HCT116 (cell line): ENCODE measurements around the gene ARHGAP1. TPM values are rescaled to one million over a fixed set of nuclear protein-coding genes. Genes with fewer than 3 reads are reported as not detected.

Source experiments
- ATAC-seq: fragments of 200-7000 bp; cut with Tn5 transposase; 2 replicates; pipeline ENCODE4 v1.9.1; 2020; ENCODE audit warnings: mild to moderate bottlenecking, moderate library complexity
- BruUV-seq: library from RNA; stranded (reverse); fragments of 400-500 nt; replicated peaks from 2 replicates; lab custom pipeline; 2021; lab: Mats Ljungman, UMichigan
- CTCF ChIA-PET: fragments of 300-600 bp; sonication (Branson Sonifier 250); formaldehyde crosslinking; loops from one replicate; lab custom pipeline; 2021; ENCODE audit warnings: antibody characterized with exemption; lab: Charles Lee
- POLR2A ChIA-PET: fragments of 300-600, 350-600 bp; sonication (Branson Sonifier 250); formaldehyde crosslinking; loops from one replicate; lab custom pipeline; 2021; ENCODE audit warnings: antibody characterized with exemption; lab: Charles Lee
- RAD21 ChIA-PET, 2 experiments: fragments of 300-600 bp; sonication (Branson Sonifier 250); formaldehyde crosslinking; loops; one replicate each; lab custom pipeline; 2023; ENCODE audit warnings: low total read pairs in 2 of 2; ENCODE audit not compliant: uncharacterized antibody in 2 of 2, unreplicated experiment in 2 of 2, low non-redundant PET in 1 of 2; lab: Charles Lee
- DNase-seq: peaks from one replicate; pipeline ENCODE4 v3.0.0-alpha.2; 2010; ENCODE audit warnings: low read depth, low spot score
- H2AFZ ChIP-seq: fragments of 200-600 bp; shearing (Covaris generic), sonication (generic); 2 replicates; pipeline ENCODE4 v1.6.1; 2017; ENCODE audit warnings: low read depth, mixed run types, mixed read lengths, antibody characterized with exemption, low read length; ENCODE audit not compliant: poor library complexity, severe bottlenecking
- H3K27ac ChIP-seq: 2 replicates; pipeline ENCODE4 v1.5.1; 2012; ENCODE audit warnings: low read depth, low read length
- H3K27me3 ChIP-seq: fragments of 200-600 bp; sonication (generic); 2 replicates; pipeline ENCODE4 v1.6.1; 2016; ENCODE audit warnings: mixed run types, low read length, mixed read lengths; ENCODE audit not compliant: insufficient read depth
- H3K36me3 ChIP-seq, 2 experiments: fragments of 200-500 bp in 1 of 2; fragments of 200-600 bp in 1 of 2; sonication (Bioruptor generic) in 1 of 2; sonication (generic) in 1 of 2; 2 replicates each; pipeline versions ENCODE4 v1.5.1 to v1.6.1; 2014 to 2016; ENCODE audit warnings: low read length in 2 of 2, inconsistent platforms in 1 of 2, mixed read lengths in 1 of 2, mixed run types in 1 of 2; ENCODE audit not compliant: insufficient read depth in 2 of 2, control insufficient read depth in 1 of 2
- H3K4me1 ChIP-seq, 2 experiments: fragments of 200-600 bp in 1 of 2; sonication (generic) in 1 of 2; 2 replicates each; pipeline versions ENCODE4 v1.5.1 to v1.6.1; 2012 to 2017; ENCODE audit warnings: low read length in 2 of 2, inconsistent platforms in 1 of 2, mild to moderate bottlenecking in 1 of 2, mixed read lengths in 1 of 2, mixed run types in 1 of 2, moderate library complexity in 1 of 2; ENCODE audit not compliant: insufficient read depth in 2 of 2, control insufficient read depth in 1 of 2
- H3K4me2 ChIP-seq: fragments of 200-600 bp; sonication (generic); 2 replicates; pipeline ENCODE4 v1.6.1; 2017; ENCODE audit warnings: mixed run types, low read length, mixed read lengths
- H3K4me3 ChIP-seq, 2 experiments: fragments of 200-600 bp in 1 of 2; sonication (generic) in 1 of 2; replicated peaks in 1 of 2; 2 replicates each; pipeline ENCODE4 v1.5.1; 2011 to 2016; ENCODE audit warnings: low read length in 2 of 2, control low read depth in 1 of 2, low read depth in 1 of 2, mild to moderate bottlenecking in 1 of 2, mixed read lengths in 1 of 2, mixed run types in 1 of 2
- H3K79me2 ChIP-seq: fragments of 200-600 bp; sonication (generic); 2 replicates; pipeline ENCODE4 v1.6.1; 2017; ENCODE audit warnings: mild to moderate bottlenecking, mixed run types, low read length, moderate library complexity, mixed read lengths; ENCODE audit not compliant: insufficient read depth
- H3K9ac ChIP-seq: fragments of 200-600 bp; sonication (generic); 2 replicates; pipeline ENCODE4 v1.6.1; 2016; ENCODE audit warnings: low read length, mixed read lengths
- H3K9me2 ChIP-seq: fragments of 200-600 bp; sonication (generic), shearing (Covaris generic); 2 replicates; pipeline ENCODE4 v1.6.1; 2017; ENCODE audit warnings: mixed run types, mild to moderate bottlenecking, moderate library complexity; ENCODE audit not compliant: insufficient read depth
- H3K9me3 ChIP-seq, 2 experiments: fragments of 200-500 bp in 1 of 2; fragments of 200-600 bp in 1 of 2; sonication (Bioruptor generic) in 1 of 2; sonication (generic) in 1 of 2; 2 replicates each; pipeline ENCODE4 v1.6.1; 2014 to 2017; ENCODE audit warnings: low read length in 2 of 2, mixed read lengths in 2 of 2, inconsistent platforms in 1 of 2, low read depth in 1 of 2, mild to moderate bottlenecking in 1 of 2, mixed run types in 1 of 2, moderate library complexity in 1 of 2; ENCODE audit not compliant: control insufficient read depth in 1 of 2, insufficient read depth in 1 of 2
- H4K20me1 ChIP-seq: fragments of 200-600 bp; sonication (generic), shearing (Covaris generic); 2 replicates; pipeline ENCODE4 v1.6.1; 2017; ENCODE audit warnings: mixed run types, mild to moderate bottlenecking, moderate library complexity; ENCODE audit not compliant: insufficient read depth
- ATF3 ChIP-seq: IDR thresholded peaks from 2 replicates; pipeline ENCODE4 v1.6.1; 2012
- MAX ChIP-seq: IDR thresholded peaks from 2 replicates; pipeline ENCODE4 v1.6.1; 2012
- REST ChIP-seq: IDR thresholded peaks from 2 replicates; pipeline ENCODE4 v1.6.1; 2012; ENCODE audit warnings: low read depth
- SP1 ChIP-seq: IDR thresholded peaks from 2 replicates; pipeline ENCODE4 v1.6.1; 2012; ENCODE audit warnings: low read depth
- intact Hi-C: fragments of 100-400 bp; cut with micrococcal nuclease; formaldehyde crosslinking; loops from 2 replicates; pipeline ENCODE4 v1.10.0; 2022
- total RNA-seq: library from RNA; stranded (reverse); gene quantifications from one replicate; pipeline ENCODE4 v1.2.1, GENCODE V29; 2021; ENCODE audit not compliant: unreplicated experiment

The ARHGAP1 gene
- total RNA-seq, 1 experiment from 2014 or later, result 36.9 TPM

GRCh38 chr11:46722566-46723358 is 22.3 kb upstream of the ARHGAP1 start:
- no peak overlapping the region for H3K9ac ChIP-seq
- H3K4me2 ChIP-seq, result no peak overlapping the region
- RAD21 ChIA-PET, result no interaction called here
- no peaks in the 10 kb centered on the region for H3K79me2 ChIP-seq
- TF ChIP-seq ATF3 (no peak), MAX (no peak), REST (no peak), SP1 (no peak)
- TF ChIP-seq, all 23 proteins: peak for 0
- DNase-seq (no peak), ATAC-seq (no peak)
- no peak overlapping the region for H3K4me3 ChIP-seq
- no peaks in the 10 kb centered on the region for H3K9me2 ChIP-seq
- H3K4me1 ChIP-seq, result peaks cover 5 to 9% of the 10 kb centered on the region in 2 experiments; a peak in 3 of 4 replicates
- H4K20me1 ChIP-seq, result no peaks in the 10 kb centered on the region
- POLR2A ChIA-PET, result no interaction called here
- no peaks in the 10 kb centered on the region for H3K36me3 ChIP-seq
- BruUV-seq, result no TSS peak
- intact Hi-C loops, result no loop called here
- no peak overlapping the region for H3K27ac ChIP-seq
- CTCF ChIA-PET, result no interaction called here
- H3K27me3 ChIP-seq, result no peaks in the 10 kb centered on the region
- no peak overlapping the region for H2AFZ ChIP-seq
- no peaks in the 10 kb centered on the region for H3K9me3 ChIP-seq
